Mucosa of descending colon (tissue), 3 donors: ENCODE measurements around the gene ALDH5A1. TPM values are rescaled to one million over a fixed set of nuclear protein-coding genes. Genes with fewer than 3 reads are reported as not detected.

Experiments used
- ATAC-seq: fragments of 200-7000 bp; cut with Tn5 transposase; one replicate; pipeline ENCODE4 v1.9.1; 2020; ENCODE audit warnings: mild to moderate bottlenecking, moderate library complexity
- DNase-seq, 3 donors: peaks; one replicate each; pipeline ENCODE4 v3.0.0-alpha.2; 2020
- H3K36me3 ChIP-seq: fragments of 200-600 bp; one replicate; pipeline ENCODE4 v1.8.0; 2021; ENCODE audit warnings: low read depth, mild to moderate bottlenecking
- H3K4me1 ChIP-seq: fragments of 200-600 bp; one replicate; pipeline ENCODE4 v1.8.0; 2021; ENCODE audit warnings: low read depth, mild to moderate bottlenecking
- H3K4me3 ChIP-seq: fragments of 200-600 bp; one replicate; pipeline ENCODE4 v1.8.0; 2021; ENCODE audit warnings: mild to moderate bottlenecking
- H3K9me3 ChIP-seq: fragments of 200-600 bp; one replicate; pipeline ENCODE4 v1.8.0; 2021; ENCODE audit warnings: mild to moderate bottlenecking
- CTCF ChIP-seq: fragments of 200-600 bp; IDR thresholded peaks from one replicate; pipeline ENCODE4 v1.8.0; 2022; ENCODE audit warnings: antibody characterized with exemption, mild to moderate bottlenecking
- intact Hi-C, 2 donors: fragments of 100-400 bp; cut with DNase I in 1 of 2; cut with micrococcal nuclease in 1 of 2; formaldehyde crosslinking; loops; one replicate each; pipeline versions ENCODE4 v1.11.0 to v1.11.1; 2022; cut with DNase I, micrococcal nuclease
- total RNA-seq, 3 donors: library from RNA; stranded (reverse); fragmentation: NEBNext Ultra II Directional in 2 of 3; extraction: Animal tissue kit (Norgen Biotek cat#: 25700) in 2 of 3; gene quantifications; one replicate each; pipeline versions ENCODE4 v1.2.1 to v1.2.4, GENCODE V29; 2021 to 2023
- donor health status: DM: no; HTN: no; CAD: no; lungs with moderate emphysema.
- donor health status: DM: no; HTN: no; CAD: no.
- donor health status: DM: no; HTN: yes; CAD: no.

Gene ALDH5A1
- total RNA-seq, 3 donors from 2014 or later: 5.9 to 18.2 (median 8.1) TPM

- H3K4me1 ChIP-seq: no peaks in the 10 kb centered on the region
- no peaks in the 10 kb centered on the region for H3K36me3 ChIP-seq
- TF ChIP-seq CTCF: no peak
- DNase-seq (no peak), ATAC-seq (no peak)
- intact Hi-C loops: no loop called here
- no peaks in the 10 kb centered on the region for H3K9me3 ChIP-seq
- H3K4me3 ChIP-seq: no peak overlapping the region
These were observed 18.1 kb upstream of the ALDH5A1 start for GRCh38 chr6:24476631-24477030.

GRCh38 chr6:24477070-24477469 lies 17.7 kb upstream of the ALDH5A1 start:
- TF ChIP-seq CTCF: no peak
- no peak for ATAC-seq
- no peaks in the 10 kb centered on the region for H3K4me1 ChIP-seq
- no peaks in the 10 kb centered on the region for H3K9me3 ChIP-seq
- intact Hi-C loops: no loop called here
- no peak for DNase-seq
- H3K36me3 ChIP-seq: no peaks in the 10 kb centered on the region
- H3K4me3 ChIP-seq: no peak overlapping the region

- no peak for ATAC-seq
- H3K36me3 ChIP-seq: no peaks in the 10 kb centered on the region
- H3K9me3 ChIP-seq: no peaks in the 10 kb centered on the region
- no peak for TF ChIP-seq CTCF
- intact Hi-C loops: no loop called here
- no peak for DNase-seq
- H3K4me1 ChIP-seq: no peaks in the 10 kb centered on the region
- no peak overlapping the region for H3K4me3 ChIP-seq
These were observed 15.9 kb upstream of the ALDH5A1 start for GRCh38 chr6:24478903-24479302.

- DNase-seq (no peak), ATAC-seq (no peak)
- H3K36me3 ChIP-seq: no peaks in the 10 kb centered on the region
- no peaks in the 10 kb centered on the region for H3K9me3 ChIP-seq
- no peak overlapping the region for H3K4me3 ChIP-seq
- no peaks in the 10 kb centered on the region for H3K4me1 ChIP-seq
- intact Hi-C loops: no loop called here
- no peak for TF ChIP-seq CTCF
These were observed 14.1 kb upstream of the ALDH5A1 start for GRCh38 chr6:24480705-24481104.

- ATAC-seq: no peak
- intact Hi-C loops: no loop called here
- no peak for TF ChIP-seq CTCF
These were observed 13.3 kb upstream of the ALDH5A1 start for GRCh38 chr6:24481449-24481848.

GRCh38 chr6:24484657-24485323 lies 10.0 kb upstream of the ALDH5A1 start:
- H3K9me3 ChIP-seq: no peaks in the 10 kb centered on the region
- intact Hi-C loops: no loop called here
- H3K4me3 ChIP-seq: no peak overlapping the region
- ATAC-seq: no peak
- no peak for TF ChIP-seq CTCF
- H3K36me3 ChIP-seq: no peaks in the 10 kb centered on the region
- no peaks in the 10 kb centered on the region for H3K4me1 ChIP-seq
- no peak for DNase-seq

More at GRCh38 chr6:24481449-24481848, 13.3 kb upstream of the ALDH5A1 start:
- no peaks in the 10 kb centered on the region for H3K36me3 ChIP-seq
- no peak overlapping the region for H3K4me3 ChIP-seq
- no peaks in the 10 kb centered on the region for H3K9me3 ChIP-seq
- no peaks in the 10 kb centered on the region for H3K4me1 ChIP-seq
- no peak for DNase-seq
